SK-N-MC (cell line): ENCODE measurements around the gene UTF1.

Source experiments
- EZH2 ChIP-seq: fragments of 200-600 bp; sonication (generic); IDR thresholded peaks from one replicate; pipeline ENCODE4 v1.6.1; 2017; ENCODE audit warnings: antibody characterized with exemption
- FOXP2 ChIP-seq: optimal IDR thresholded peaks from 2 replicates; pipeline ENCODE3; 2011; ENCODE audit warnings: mild to moderate bottlenecking, moderate library complexity; ENCODE audit not compliant: insufficient read depth; ENCODE audit errors: extremely low read length, control extremely low read depth
- POLR2AphosphoS5 ChIP-seq: IDR thresholded peaks from 2 replicates; pipeline ENCODE4 v1.6.1; 2012; ENCODE audit warnings: mild to moderate bottlenecking, low read depth, low read length, borderline replicate concordance

GRCh38 chr10:133199488-133199885 is 30.5 kb upstream of the UTF1 start:
- no peak for TF ChIP-seq EZH2
- no peak for TF ChIP-seq POLR2AphosphoS5
- TF ChIP-seq FOXP2, result no peak
